WI38 (cell line): ENCODE results near the gene ATP1A4.

Experiments used
- H3K4me3 ChIP-seq: 2 replicates; pipeline ENCODE4 v1.5.1; 2011; ENCODE audit warnings: low read depth, mild to moderate bottlenecking, control low read depth, low read length
- TF ChIP-seq, protein P1 (sequence below): IDR thresholded peaks from 2 replicates; pipeline ENCODE4 v1.5.1; 2012; ENCODE audit warnings: low read depth, mild to moderate bottlenecking, control low read depth, low read length

Gene ATP1A4

DNA sequence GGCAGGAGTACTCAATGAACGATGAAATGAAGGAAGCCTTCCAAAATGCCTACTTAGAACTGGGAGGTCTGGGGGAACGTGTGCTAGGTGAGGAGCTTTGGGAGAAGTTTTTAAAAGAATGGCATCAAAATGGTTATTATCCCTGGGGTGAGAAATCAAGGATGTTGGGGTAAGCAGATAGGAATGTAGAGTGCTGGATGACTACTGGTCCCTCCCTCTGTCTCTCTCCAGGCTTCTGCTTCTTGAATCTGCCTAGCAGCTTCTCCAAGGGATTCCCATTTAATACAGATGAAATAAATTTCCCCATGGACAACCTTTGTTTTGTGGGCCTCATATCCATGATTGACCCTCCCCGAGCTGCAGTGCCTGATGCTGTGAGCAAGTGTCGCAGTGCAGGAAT is 20.0 kb downstream of the ATP1A4 start:
- H3K4me3 ChIP-seq: no peak overlapping the region
- TF ChIP-seq, protein P1, sequence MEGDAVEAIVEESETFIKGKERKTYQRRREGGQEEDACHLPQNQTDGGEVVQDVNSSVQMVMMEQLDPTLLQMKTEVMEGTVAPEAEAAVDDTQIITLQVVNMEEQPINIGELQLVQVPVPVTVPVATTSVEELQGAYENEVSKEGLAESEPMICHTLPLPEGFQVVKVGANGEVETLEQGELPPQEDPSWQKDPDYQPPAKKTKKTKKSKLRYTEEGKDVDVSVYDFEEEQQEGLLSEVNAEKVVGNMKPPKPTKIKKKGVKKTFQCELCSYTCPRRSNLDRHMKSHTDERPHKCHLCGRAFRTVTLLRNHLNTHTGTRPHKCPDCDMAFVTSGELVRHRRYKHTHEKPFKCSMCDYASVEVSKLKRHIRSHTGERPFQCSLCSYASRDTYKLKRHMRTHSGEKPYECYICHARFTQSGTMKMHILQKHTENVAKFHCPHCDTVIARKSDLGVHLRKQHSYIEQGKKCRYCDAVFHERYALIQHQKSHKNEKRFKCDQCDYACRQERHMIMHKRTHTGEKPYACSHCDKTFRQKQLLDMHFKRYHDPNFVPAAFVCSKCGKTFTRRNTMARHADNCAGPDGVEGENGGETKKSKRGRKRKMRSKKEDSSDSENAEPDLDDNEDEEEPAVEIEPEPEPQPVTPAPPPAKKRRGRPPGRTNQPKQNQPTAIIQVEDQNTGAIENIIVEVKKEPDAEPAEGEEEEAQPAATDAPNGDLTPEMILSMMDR: no peak

- H3K4me3 ChIP-seq: no peak overlapping the region
- TF ChIP-seq, protein P1: no peak
Measured at GRCh38 chr1:160171980-160172379, 20.6 kb downstream of the ATP1A4 start.

- TF ChIP-seq, protein P1: no peak
Measured at GRCh38 chr1:160177231-160177630, 25.8 kb downstream of the ATP1A4 start.

GRCh38 chr1:160177667-160178066 is 26.3 kb downstream of the ATP1A4 start:
- H3K4me3 ChIP-seq: no peak overlapping the region
- TF ChIP-seq, protein P1: no peak

More at GRCh38 chr1:160177231-160177630, 25.8 kb downstream of the ATP1A4 start:
- H3K4me3 ChIP-seq: no peak overlapping the region

DNA sequence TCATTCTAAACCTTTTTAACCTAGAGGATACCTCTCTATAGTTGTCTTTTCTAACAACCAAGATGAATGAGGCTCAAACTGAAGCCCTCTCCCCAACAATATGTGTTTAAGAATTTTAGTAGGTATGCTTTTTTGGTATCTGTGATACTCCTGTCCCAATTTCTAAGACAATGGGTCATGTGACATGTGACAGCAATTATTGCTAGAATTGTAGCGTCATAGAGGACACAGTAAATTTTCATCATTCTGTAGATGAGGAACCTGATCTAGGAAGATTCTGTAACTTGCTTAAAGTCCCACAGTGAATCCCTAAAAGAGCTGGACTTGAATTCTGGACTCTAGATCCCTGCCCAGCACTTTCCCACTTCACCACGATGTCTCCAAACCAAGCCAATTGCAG is 27.3 kb downstream of the ATP1A4 start:
- TF ChIP-seq, protein P1: no peak
- no peak overlapping the region for H3K4me3 ChIP-seq

- no peak overlapping the region for H3K4me3 ChIP-seq
- TF ChIP-seq, protein P1: no peak
Measured at GRCh38 chr1:160179336-160179735, 27.9 kb downstream of the ATP1A4 start.

- H3K4me3 ChIP-seq: no peak overlapping the region
- TF ChIP-seq, protein P1: no peak
Measured at GRCh38 chr1:160186246-160186645, 34.8 kb downstream of the ATP1A4 start.
